Stimulated activated CD4-positive, alpha-beta T cell treated with anti-CD3 and anti-CD28 coated beads, Interleukin-1b, Interleukin-23, amount 100 ng/mL, for 1 hour (primary cell): ENCODE measurements around the gene MAGI2.

Source experiments
- DNase-seq, 2 donors: peaks; one replicate each; pipeline ENCODE4 v3.0.0-alpha.2; 2020; ENCODE audit warnings: low read depth in 2 of 2

MAGI2 gene

DNA sequence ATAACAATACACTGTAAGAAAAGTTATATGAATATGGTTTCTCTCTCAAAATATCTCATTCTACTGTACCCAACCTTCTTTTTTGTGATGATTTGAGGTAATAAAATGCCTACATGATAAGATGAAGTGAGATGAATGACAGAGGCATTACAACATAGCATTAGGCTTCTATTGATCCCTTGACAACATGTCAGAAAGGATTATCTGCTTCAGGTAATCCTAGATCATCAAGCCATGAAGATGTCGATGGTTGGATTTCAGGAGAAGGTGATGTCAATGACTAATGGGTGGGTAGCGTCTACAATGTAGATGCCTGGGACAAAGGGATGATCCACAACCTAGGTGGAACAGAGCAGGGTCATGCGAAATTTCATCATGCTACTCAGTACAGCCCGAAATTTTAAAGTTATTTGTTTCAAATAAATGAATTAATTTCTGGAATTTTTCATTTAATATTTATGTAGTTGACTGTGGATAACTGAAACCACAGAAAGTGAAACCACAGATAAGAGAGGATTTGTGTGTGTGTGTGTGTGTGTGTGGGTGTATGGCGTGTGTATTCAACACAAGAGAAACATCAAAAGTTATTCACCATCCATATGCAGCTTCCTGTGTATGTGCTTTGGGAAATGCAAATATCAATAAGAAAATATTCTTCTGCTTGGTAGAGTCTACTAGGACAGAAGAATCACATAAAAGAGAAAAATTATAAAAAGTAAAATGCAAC lies 77.0 kb downstream of the MAGI2 start:
- no peak for DNase-seq

DNA sequence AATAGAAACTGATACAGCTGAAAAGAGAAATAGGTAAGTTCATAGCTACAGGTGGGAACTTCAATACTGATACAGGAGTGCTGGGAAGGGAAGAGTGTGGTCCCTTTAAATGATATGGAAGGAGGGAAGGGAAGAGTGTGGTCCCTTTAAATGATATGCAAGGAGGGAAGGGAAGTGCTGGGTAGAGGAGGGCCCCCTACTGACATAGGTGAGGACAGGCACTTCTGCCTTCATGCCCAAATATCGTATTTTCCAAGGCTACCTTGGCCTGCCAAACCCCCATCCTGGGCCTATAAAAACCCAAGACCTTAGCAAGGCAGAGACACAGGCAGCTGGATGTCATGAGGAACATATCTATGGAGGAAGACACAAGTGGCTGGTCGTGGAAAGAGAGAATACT lies 92.3 kb downstream of the MAGI2 start:
- no peak for DNase-seq

DNA sequence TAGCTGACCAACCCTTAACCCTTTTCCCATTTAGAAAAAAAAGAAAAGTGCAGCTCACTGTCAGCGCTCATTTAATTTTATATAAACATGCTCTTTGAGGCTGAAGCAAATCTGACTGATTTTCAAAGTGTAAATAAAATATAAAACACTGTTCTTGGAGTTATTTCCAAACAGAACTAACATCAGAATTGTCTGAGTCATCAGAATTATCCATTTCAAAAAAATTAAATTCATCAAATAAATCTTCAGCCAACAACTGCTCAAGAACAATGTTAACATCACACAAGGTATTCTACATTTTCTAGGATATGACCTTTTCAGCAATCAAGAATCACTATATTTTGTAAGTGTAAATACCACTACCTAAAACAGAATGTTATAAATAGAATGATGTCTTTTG lies 93.6 kb downstream of the MAGI2 start:
- no peak for DNase-seq

DNA sequence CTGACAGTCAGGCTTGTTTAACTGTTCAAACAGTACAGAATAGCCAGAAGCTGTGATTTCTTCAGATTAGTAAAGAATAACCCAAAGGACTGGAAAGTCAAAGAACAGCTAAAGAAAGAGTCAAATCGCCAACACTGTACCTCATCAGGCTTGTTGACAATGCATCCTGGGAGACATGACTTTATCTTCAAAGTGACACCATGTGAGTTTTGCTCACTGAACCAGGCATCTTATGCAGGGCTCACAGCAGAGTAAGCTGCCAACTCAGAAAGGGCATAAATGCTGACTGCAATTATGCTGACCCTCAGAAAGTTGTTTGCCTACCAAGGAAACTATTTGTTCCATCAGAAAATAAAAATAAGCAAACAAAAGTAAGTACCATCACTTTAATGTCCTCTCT lies 96.4 kb downstream of the MAGI2 start:
- DNase-seq, result no peak

DNA sequence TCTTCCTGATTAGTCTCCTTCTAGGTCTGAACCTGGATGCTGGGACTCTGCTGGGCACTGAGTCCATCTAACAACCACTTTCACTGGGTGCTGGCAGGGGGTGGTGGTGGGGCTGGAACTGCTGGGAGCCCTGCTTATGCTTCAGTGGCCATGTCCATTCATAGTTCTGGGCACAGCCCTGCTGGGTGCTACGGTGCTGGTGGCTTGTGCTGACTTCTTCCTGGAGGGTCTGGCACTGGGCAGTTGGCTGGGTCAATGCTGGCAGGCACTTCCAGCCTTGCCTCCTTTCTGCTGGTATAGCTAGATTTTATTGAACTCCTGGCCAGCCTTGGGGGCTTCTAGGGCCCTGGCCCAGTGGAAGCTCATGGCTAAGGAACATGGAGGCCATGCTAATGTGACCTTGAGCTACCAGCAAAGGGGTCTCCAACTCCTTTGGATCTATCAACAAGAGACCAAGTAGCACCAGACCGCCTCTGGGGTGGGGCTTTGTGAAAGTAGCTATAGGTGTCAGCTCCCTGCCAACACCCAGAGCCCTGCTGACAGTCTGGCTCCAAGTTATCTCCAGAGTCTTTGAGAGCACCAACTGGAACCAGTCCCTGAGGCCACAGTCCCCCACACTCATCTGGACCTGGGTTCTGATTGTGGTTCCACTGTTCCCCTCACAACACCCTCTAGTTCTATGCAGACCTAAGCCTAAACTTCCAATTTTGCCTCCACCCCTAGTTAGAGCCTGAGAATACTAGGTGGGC lies 99.6 kb downstream of the MAGI2 start:
- DNase-seq, result no peak

DNA sequence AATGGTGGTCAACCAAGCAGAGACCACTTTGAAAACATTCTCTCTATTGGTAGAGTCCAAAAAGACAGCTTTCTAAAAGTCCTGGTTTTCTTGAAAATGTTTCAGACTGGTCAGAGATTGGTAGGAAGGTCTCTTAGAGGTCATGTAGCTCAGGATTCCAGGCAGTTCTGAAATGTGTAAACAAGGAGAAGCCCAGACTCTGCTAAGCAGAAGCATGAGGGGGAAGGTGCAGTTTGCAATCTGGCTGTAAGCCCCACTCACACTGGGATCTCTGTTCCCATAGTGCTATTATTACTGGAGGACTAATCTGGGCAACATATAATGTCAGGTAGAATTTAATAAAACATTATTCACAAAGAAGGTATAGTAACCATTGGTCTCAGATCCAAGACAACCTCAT lies 101.1 kb downstream of the MAGI2 start:
- DNase-seq, result no peak

DNA sequence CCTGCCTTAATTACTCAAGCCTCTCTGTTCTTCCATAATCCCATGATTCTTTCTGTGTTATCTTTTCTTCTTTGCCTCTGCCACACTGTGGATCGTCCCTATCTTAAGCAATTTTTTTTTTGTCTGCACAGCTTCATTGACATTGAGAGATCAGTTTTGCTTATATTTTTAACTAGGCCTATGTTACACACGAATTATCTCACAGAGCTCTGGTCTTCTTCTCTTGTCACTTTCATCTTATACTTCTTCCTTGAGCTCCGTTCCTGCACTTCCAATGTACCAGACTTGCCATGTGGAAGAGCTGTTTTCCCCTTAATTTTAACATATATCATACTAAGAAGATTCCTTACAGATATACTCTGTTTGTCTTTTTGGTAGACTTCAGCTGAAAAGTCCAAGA lies 106.1 kb downstream of the MAGI2 start:
- no peak for DNase-seq

DNA sequence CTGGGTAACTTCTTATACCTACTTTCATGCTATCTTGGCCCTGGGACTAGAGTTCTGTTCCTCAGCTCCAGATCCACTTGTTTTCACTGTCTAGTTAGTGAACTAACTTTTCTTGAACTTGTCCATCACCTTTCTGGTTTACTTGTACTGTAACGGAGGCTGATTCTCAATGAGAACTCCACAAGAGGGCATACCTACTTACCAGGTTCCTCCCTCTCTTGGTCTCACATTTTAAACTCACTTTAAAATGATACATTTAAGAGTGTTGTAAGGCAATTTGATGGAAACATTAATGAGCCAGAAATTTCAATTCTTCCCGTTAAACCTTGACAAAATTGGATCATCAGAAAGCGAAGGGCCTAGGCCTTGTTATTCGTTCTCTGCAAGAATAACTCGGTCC lies 111.6 kb downstream of the MAGI2 start:
- DNase-seq, result no peak

DNA sequence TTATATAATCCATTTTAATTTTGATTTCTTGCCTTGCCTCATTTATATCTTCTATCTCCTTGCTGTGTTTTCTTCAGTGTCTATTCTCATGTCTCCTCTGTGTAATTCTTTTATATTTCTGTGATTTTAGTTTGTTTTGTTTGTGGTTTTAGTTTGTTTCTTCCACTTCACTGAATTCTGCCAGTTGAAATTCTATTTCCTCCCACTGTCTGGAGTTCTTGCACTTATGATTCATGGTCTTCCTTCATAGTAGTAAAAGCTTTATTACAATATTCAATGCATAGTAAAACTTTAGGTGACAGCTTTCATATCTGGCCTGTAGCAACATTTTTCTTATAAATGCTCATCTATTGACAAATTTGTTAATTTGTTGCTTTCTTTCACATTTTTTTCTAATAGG lies 113.3 kb downstream of the MAGI2 start:
- DNase-seq, result no peak

DNA sequence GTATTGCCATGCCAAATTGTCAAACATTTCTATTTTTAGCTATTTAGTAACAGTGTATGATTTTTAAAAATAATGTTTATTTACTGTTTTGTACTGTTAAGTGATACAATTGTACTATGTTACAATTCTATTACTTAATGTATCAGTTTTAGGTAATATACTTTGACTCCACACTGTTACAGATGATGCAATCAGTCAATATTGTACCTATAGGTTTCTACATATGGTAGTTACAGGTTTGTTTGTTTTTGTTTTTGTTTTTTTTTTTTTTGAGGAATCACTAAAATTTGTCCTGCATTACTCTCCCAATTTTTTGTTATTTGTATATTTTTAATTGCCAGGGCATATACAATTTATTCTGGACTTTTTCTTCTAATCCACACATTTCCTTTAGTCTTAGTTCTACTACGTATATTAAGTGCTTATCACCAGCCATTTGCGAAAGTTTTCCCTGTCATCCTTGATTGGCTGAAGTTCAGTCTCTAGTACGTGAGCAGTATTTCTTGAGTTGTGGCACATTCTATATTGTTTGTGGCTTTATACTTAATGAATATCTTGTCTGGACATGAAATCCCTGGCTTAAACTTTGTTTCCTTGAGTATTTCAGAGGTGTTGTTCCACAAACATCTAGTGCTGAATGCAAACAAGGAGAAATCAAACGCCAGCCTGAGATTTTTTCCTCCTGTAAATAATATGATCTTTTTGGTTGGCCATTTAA lies 114.1 kb downstream of the MAGI2 start:
- DNase-seq, result no peak

DNA sequence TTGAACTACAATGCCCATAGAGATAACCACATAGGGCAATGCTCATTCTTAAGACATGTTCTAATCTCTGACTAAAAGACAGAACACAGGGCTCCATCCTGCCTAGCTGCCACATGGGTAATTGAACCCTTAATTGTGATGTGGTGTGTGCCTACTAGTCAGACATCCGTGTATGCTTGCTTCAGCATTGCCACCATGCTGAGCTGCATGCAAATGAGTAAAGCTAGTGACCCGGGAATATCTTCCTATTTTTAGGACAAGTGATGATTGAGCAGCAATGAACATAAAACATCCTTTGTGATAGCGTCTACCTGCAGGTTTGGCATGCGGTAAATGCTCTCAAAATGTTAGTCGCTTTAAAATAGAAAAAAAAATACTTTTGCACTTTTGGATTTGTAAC lies 115.8 kb downstream of the MAGI2 start:
- no peak for DNase-seq

DNA sequence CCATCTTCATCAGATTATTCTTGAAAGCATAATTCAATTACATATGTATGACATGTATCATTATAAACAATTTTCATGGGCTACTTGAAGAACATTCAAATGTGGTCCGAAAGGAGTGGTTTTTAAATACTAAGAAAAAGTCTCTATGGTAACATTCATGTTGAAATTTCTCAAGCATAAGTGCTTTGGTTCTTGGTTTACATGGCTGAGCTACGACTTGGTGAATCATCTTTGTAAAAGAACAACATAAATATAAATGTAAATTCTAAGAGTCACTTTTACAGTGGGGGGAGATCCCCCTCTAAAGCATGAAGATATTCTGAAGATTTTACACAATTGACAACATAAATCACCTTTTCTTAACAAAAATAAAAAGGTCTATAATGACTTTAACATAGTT lies 118.6 kb downstream of the MAGI2 start:
- DNase-seq, result no peak

DNA sequence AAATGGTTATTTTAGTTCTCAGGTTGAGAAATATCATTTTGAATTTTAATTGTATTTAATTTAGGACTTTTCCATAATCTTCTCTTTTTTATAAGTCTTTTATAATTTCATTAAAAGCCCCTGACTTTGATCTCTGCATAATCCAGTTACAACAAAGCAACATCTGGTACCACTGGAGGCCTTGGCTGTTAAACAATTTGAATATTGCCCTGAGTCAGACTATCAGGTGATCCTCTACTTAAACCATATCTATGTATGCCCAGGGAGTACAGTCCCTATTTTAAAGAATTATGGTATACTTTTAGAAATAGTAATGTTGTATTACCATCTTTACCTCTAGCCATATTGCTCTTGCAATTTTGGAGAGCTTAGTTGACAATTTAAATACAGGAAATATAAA lies 119.1 kb downstream of the MAGI2 start:
- DNase-seq, result no peak

DNA sequence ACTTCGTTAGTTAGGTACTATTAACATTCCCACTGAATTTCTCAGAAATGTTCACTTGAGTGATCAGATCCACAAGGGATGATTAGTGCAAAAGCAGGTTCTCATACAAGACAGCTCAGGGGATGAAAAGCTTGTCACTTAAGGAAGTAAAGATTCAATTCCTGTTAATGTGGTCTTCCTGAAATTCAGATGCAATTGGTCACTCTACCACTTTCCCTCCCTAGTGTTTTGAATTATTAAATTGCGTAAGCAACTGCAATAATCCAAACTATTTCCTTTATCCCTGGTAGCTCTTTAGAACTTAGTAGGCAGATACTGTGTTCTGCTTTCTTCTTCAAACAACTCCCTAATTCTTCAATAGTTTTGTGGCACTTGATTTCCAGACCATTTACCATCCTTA lies 121.4 kb downstream of the MAGI2 start:
- no peak for DNase-seq

DNA sequence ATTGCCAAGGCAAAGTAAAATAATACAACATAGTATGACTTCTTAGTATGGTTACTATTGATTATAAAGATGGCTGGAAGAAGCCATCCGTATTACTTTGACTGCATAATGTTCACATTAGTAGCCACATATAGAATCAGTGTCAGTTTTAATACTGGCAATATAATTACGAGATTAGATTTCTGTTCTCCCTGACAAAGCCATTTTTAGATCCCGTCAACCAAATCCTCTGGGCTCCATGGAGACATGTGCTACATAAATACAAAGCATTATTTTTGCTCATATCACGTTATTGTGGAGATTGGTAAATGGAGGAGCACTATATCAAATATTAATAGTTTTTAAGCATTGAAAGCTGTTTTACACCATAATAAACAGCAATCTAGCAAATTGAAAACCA lies 124.0 kb downstream of the MAGI2 start:
- DNase-seq, result no peak

DNA sequence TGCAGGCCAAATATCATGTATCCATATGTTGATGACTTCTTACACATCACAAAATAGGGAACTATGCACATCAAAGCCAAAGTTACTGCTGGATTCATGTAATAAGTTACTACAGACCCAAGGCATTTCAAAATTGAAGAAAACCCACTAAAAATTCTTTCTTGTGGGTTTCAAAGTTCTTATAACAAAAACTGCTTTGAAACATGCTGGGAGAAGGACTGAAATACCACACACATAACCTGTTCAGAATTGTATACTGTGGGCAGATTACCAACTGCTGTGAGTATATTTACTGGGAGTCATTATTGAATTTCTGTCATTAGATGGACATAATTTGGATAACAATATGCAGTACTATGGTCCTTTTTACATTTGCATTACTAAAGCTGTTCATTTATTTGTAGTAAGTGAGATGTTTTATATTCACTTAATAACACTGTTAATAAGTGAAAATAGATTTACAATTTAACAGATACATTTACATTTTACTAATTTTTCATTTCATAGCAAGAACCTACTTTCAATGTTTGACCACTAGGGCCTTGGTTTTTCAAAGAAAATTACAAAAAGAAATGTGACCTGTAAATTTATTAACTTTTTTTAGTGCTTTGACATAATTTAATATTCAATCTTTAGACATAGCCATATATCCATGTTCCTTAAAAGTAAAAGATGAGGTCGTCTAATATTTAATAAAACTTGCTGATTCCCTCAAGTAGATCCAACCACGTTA lies 132.6 kb downstream of the MAGI2 start:
- no peak for DNase-seq

DNA sequence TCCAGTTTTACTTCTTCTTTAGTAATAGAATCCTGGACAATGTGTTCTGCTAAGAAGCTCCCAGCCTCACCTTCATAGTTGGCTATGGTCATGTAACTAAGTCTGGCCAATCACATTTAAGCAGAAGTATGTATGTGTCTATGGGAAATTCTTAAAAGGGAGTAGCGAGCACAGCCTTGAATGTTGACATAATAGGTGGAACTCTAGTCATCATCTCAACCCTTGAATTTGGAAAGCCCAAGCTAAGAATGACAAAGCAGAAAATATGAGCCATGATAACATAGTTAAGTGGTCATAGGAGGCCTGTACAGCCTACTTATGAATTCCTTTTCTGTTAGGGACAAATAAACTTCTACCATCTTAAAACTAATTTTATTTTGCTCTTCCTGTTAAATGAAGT lies 134.1 kb downstream of the MAGI2 start:
- no peak for DNase-seq

DNA sequence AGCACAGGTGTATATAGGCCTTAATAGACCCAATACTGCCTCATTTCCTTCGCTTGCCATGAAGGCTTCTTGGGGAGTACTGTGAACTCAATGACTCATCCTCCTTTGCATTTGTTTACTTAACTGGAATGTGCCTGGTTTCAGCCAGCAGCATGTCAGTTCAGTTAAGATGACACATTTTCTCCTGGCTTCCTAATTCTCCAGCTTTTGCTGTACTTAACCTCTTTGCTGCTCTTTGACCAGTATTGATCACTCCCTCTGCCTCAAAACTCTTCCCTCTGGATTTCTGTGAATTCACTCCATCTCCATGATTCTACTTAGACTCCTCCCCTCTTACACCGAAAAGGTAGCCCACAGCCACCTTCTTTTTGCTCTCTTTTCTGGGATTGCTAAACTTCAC lies 135.7 kb downstream of the MAGI2 start:
- no peak for DNase-seq

DNA sequence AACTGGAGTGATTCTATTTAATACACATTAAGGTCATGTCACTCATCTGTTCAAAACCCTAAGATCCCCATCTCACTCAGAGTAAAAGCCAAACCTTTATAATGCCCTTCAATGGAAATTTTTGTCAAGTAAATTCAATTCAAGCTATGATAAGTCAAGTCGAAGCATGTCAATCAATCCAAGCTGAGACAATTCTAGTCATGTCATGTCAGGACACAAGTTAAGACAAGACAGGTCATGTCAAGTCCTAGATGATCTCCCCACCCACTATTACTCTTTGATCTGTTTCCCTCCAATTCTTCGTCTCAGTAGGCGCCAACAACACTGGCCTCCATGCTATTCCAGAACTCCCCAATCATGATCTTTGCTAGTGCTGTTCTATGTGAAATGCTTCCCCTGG lies 141.4 kb downstream of the MAGI2 start:
- DNase-seq, result no peak

DNA sequence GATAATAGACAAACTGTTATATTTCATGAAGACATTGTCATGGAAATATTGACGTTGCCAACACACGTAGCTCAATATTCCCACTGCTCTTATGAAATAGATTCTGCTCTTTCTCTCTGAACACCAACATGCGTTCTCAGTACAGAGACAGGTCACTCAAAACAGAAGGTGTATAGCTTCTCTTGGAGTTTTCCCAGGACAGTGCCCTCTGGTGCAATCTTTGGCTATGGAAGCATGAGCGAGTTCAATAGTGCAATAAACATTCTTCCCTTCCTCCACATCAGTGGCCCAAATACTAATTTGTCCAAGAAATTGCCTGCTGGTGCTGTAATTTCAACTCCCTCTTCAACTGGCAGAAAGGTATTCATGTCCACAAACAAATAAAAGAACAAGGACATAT lies 145.3 kb downstream of the MAGI2 start:
- DNase-seq, result no peak

DNA sequence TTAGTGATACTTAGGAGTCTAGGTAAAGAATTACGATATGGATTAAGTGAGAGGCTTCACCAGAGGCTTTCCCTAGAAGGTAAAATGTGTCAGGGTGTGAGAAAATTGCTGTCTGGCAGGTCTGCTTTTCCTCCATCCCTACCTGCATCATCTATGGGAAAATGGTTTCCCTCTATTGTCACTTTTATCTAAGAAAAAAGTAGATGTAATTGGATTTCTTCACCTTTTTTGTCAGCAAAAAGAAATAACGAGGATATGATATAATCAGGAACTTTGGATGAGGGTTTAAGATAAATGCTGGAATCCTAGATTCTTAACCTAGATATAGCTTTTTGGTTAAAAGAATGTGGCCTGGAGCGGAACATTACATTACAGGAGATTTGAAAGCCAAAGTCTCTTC lies 146.1 kb downstream of the MAGI2 start:
- no peak for DNase-seq

DNA sequence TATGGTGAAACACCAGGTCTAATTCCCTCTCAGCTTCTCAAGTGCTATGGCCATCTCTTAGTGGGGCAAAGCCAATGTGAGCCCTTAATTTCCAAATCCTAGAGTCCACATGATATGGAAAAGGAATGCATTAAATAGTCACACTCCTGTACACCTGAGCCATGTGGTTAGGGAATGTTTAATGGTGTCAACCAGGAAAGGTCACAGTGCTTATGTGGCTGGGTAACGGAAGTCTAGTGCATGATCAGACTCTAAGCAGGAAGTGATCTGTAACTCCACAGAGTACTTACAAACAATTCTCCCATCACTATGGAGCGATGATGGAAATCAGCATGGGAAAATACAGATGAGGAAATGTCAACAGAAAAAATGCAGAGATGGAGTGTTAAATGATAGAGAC lies 148.8 kb downstream of the MAGI2 start:
- DNase-seq, result no peak
